ENCODE data around the gene SRGAP3.

Gene SRGAP3

DNA sequence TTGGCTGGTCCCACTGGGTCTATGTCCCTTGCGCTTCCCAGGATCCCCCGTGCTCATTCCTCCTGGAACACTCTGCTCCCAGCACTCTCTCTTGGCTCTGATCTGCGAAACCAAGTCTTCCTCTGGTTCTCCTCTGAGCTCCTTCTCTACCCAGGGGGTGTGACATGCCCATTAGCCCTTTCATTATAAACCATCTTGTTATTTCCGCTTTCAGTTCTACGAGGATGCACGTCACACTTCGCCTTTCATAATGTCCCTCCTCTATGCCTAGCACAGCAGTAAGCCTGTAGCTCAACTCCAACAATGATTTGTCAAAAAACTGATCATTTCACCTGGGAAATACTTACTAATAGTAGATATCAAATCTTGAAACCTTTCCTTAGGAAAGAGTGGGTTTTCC is 234.2 kb downstream of the SRGAP3 start:
- no peak overlapping the region for H3K4me3 ChIP-seq
- DNase-seq (ENCODE audit: low spot score in 2 of 2) = no peak
- H3K27me3 ChIP-seq (ENCODE audit: low read depth) = no peaks in the 10 kb centered on the region
- H3K36me3 ChIP-seq (replicated peaks) = no peaks in the 10 kb centered on the region
- H3K4me1 ChIP-seq = no peaks in the 10 kb centered on the region
- in situ Hi-C loops (cut with MboI; ENCODE audit: low sequenced_read_pairs) = no loop called here
- H3K9me3 ChIP-seq = no peaks in the 10 kb centered on the region

DNA sequence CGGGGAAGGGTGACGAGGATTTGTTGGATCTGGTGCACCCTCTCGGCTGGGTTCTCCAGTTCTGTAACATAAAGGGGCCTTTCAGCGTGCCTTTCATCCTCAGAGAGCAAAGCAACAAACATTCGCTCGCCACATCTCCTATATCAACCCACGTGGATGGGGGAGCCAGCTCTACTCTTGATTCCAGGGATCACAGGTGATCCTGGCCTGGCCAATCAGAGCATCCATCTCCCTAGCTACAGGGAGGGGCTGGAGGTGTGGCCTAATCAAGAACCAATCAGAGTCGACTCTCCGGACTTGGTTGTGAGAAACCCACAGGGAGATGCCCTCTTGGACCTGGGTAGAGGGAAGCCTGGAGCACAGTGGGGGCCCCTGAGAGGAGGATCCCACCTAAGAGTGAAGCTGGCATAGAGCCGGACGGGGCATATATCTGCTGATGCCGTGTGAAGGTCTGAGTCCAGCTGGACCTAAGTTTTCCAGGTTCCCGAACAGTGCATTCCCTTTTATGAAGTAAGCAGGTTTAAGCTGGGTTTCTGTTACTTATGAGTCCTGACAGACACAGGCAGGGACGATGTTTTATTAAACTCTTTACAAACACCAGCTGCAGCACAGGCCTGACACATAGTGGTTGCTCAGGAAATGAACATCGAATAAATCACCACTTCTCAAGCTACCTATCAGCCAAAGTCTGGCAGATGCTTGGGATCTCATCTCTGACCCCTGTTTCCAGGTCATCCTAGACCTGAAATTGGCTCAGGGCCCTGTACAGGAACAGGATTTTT is 235.5 kb downstream of the SRGAP3 start:
- DNase-seq (ENCODE audit: low spot score in 2 of 2) = no peak
- H3K4me3 ChIP-seq = no peak overlapping the region

DNA sequence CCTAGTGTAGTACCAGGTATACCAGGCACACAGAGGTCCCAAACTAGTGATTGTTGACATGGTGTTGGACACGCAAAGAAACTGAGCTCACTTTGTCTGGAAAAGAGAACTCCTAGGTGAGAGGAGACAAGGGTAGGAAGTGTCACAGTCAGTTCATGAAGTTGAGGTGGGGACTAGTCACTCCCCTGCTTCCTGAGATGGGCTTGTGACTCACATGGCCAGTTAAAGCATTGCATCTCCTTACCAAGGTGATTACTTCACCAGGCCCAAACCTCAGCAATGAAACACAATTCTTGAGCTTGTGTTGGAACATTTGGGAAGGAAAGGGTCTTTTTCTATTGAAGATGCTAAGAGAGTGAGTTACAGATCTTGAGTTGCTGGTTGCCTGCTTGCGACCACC is 236.9 kb downstream of the SRGAP3 start:
- no peak for DNase-seq (ENCODE audit: low spot score in 2 of 2)
- Histone ChIP-seq H3K4me1 (no peaks in the 10 kb centered on the region), H3K4me3 (no peak overlapping the region), H3K27me3 (ENCODE audit: low read depth) (no peaks in the 10 kb centered on the region), H3K9me3 (no peaks in the 10 kb centered on the region), H3K36me3 (replicated peaks) (no peaks in the 10 kb centered on the region)
- in situ Hi-C loops (cut with MboI; ENCODE audit: low sequenced_read_pairs) = no loop called here

More for the DNA sequence above, 235.5 kb downstream of the SRGAP3 start:
- in situ Hi-C loops (cut with MboI; ENCODE audit: low sequenced_read_pairs) = no loop called here
- no peaks in the 10 kb centered on the region for H3K36me3 ChIP-seq (replicated peaks)
- no peaks in the 10 kb centered on the region for H3K27me3 ChIP-seq (ENCODE audit: low read depth)
- H3K4me1 ChIP-seq = no peaks in the 10 kb centered on the region
- no peaks in the 10 kb centered on the region for H3K9me3 ChIP-seq

DNA sequence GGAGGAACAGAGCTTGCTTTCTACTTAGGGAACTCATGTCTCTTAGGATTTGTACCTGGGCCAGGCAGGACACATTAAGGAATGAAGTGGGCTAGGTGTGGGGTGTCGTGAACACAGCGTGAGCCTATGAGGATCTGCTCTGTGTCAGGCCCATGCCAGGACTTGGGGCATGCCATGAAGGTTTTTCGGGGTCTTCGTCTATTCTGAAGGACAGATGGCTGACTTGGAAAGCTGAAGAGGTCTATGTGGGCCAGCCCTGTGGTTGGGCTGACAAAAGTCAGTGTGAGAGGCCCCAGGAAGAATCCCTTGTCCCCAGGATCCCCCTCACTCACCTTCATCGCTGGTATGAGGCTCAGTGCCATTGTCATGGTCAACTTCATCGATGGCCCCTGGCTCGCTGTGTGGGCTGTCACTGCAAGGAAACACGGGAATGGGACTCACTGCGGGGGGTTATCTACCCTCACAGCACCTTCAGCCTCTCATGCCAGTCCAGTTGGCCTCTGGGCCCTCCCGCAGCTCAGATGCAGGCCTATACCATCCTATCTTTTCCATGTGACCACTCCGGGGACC is 239.4 kb downstream of the SRGAP3 start:
- Histone ChIP-seq H3K27me3 (ENCODE audit: low read depth) (no peaks in the 10 kb centered on the region), H3K9me3 (no peaks in the 10 kb centered on the region), H3K4me1 (no peaks in the 10 kb centered on the region), H3K4me3 (no peak overlapping the region), H3K36me3 (replicated peaks) (no peaks in the 10 kb centered on the region)
- in situ Hi-C loops (cut with MboI; ENCODE audit: low sequenced_read_pairs) = no loop called here
- no peak for DNase-seq (ENCODE audit: low spot score in 2 of 2)

DNA sequence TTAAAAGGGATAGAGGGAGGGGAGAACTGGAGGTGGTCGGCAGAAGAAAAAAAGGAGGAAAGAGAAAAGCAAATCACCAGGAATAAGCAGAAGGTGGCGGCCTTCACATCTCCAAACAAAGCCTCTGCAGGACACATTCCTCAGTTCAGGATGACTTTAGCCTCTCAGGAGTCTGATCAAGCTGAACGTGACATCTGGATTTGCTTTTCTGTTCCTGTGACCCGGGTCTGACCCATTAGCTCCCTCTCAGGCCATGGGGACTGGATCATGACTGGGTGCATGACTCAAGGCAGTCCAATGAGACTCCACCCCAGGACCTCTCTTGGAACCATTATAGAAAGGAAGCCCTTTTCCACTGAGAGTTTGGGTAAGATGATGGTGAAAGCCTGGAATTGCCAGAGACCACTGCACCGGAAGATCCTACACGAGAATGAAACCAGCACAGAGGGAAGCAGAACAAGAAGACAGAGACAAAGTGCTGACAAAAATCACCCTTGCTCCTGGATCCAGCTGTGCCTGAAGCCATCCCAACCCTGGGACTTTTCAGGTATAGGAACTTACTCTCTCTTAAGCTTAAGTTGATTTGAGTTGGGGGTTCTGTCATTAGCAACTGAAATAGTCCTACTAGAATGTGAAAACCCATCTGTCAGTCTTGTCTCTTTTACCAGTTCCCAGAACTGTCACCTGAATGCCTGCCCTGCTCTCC is 240.7 kb downstream of the SRGAP3 start:
- Histone ChIP-seq H3K36me3 (replicated peaks) (no peaks in the 10 kb centered on the region), H3K4me1 (no peaks in the 10 kb centered on the region), H3K4me3 (no peak overlapping the region), H3K9me3 (no peaks in the 10 kb centered on the region), H3K27me3 (ENCODE audit: low read depth) (peaks cover 4% of the 10 kb centered on the region; the same call in 1 of the 2 replicates)
- in situ Hi-C loops (cut with MboI; ENCODE audit: low sequenced_read_pairs) = no loop called here
- DNase-seq (ENCODE audit: low spot score in 2 of 2) = no peak

DNA sequence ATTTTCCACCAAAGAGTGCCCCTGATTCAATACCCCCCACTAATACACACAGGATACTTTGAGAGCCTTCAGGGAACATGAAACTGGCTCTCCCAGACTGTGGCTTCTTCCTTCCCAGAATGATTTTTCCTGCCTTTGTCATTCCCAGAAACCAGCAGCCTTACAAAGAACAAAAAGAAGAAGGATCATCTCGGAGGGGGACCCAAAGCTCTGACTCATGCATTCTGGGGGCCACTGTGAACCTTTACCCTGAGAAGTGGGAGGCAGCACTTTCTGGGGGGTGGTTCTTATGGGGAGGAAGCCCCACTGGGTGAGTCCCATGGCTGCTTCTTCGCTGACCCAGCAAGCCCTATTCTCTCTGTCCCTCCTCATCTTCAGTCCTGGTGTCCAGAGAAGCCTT is 241.5 kb downstream of the SRGAP3 start:
- no peak for DNase-seq (ENCODE audit: low spot score in 2 of 2)
- no peaks in the 10 kb centered on the region for H3K36me3 ChIP-seq (replicated peaks)
- H3K27me3 ChIP-seq (ENCODE audit: low read depth) = peaks cover 4% of the 10 kb centered on the region; the same call in 1 of the 2 replicates
- no peak overlapping the region for H3K4me3 ChIP-seq
- H3K9me3 ChIP-seq = no peaks in the 10 kb centered on the region
- in situ Hi-C loops (cut with MboI; ENCODE audit: low sequenced_read_pairs) = no loop called here
- H3K4me1 ChIP-seq = no peaks in the 10 kb centered on the region

DNA sequence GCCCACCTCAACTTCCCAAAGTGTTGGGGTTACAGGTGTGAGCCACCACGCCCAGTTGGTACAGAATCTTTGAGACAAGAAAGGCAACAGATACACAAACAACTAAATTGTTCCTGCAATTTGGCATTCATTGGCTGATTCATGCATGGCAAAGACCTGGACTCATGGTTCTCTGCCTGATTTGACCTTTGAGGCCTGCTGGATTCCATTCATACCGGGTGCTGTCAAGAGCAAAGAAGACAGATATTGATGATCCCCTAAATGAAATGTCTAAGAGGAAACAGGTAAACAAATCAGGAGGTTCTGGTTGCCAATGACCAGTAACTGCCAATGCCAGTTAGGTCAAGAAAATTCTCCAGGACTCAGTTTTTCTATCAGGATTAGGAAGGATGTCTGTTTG is 242.2 kb downstream of the SRGAP3 start:
- peaks cover 4% of the 10 kb centered on the region; the same call in 1 of the 2 replicates for H3K27me3 ChIP-seq (ENCODE audit: low read depth)
- DNase-seq (ENCODE audit: low spot score in 2 of 2) = no peak
- in situ Hi-C loops (cut with MboI; ENCODE audit: low sequenced_read_pairs) = no loop called here
- no peaks in the 10 kb centered on the region for H3K4me1 ChIP-seq
- no peak overlapping the region for H3K4me3 ChIP-seq
- H3K36me3 ChIP-seq (replicated peaks) = no peaks in the 10 kb centered on the region
- H3K9me3 ChIP-seq = no peaks in the 10 kb centered on the region

DNA sequence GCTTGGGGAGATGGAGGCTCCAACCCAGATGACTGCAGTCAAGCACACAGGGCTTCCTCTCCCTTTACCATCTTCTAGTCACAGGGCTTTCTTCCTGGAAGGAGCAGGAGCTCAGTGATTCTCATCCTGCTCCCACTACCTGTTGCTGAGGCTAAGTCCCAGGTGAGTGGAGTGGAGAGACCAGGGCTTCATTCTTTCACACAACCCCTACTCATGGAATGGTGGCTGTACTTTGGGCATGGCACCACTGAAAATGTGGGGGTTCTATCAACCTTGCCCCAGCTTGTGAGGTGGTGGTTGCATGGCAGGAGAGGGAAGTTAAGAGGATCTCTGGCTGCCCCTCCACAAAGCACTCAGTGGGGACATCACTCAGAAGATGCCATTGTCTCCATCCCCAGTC is 249.4 kb downstream of the SRGAP3 start:
- Histone ChIP-seq H3K9me3 (no peaks in the 10 kb centered on the region), H3K4me1 (no peaks in the 10 kb centered on the region), H3K36me3 (replicated peaks) (no peaks in the 10 kb centered on the region), H3K4me3 (no peak overlapping the region), H3K27me3 (ENCODE audit: low read depth) (peaks cover 4% of the 10 kb centered on the region; the same call in 1 of the 2 replicates)
- DNase-seq (ENCODE audit: low spot score in 2 of 2) = no peak
- in situ Hi-C loops (cut with MboI; ENCODE audit: low sequenced_read_pairs) = no loop called here

DNA sequence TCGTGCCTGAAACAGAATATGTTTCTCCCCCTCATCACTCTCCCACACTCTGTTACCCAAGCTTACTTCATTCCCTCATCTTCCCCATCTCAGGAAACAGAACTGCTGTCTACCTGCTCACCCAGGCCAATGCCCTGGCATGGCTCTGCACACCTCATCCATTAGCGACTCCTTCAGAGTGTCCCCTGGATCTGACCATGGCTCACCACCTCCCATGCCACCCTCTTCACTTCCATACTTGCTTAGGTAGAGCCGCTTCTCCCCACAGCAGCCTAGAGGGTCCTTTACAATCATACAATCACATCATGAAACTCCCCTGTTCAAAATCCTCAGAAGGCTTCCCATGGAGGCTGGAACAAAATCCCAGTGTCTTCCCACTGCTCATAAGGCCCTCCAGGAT is 252.3 kb downstream of the SRGAP3 start:
- H3K27me3 ChIP-seq (ENCODE audit: low read depth) = no peaks in the 10 kb centered on the region
- DNase-seq (ENCODE audit: low spot score in 2 of 2) = no peak
- no peak overlapping the region for H3K4me3 ChIP-seq
- no peaks in the 10 kb centered on the region for H3K36me3 ChIP-seq (replicated peaks)
- H3K4me1 ChIP-seq = no peaks in the 10 kb centered on the region
- in situ Hi-C loops (cut with MboI; ENCODE audit: low sequenced_read_pairs) = no loop called here
- H3K9me3 ChIP-seq = no peaks in the 10 kb centered on the region

DNA sequence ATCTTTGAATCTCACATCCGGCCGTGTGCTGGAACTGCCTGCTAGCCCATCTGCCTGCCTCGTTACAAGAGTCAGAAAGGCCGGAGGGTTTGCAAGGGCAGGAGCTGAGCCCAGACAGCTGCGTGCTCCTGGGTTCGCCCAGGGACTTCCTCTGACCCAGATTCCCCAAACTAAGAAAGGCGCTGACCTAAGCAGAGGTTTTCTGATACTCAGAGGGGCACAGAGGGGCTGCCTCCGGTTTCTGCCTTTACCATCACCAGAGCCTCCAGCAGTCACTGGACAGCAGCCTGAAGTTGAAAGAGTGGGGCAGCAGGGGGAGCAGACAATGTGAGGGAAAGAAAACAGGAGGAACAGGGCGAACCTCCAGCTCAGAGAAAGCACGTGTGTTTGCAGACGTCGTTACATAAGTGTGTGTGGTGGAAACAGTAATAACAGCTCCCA is 252.7 kb downstream of the SRGAP3 start:
- no peak for DNase-seq (ENCODE audit: low spot score in 2 of 2)
- Histone ChIP-seq H3K4me3 (no peak overlapping the region), H3K4me1 (no peaks in the 10 kb centered on the region), H3K36me3 (replicated peaks) (no peaks in the 10 kb centered on the region), H3K9me3 (no peaks in the 10 kb centered on the region), H3K27me3 (ENCODE audit: low read depth) (no peaks in the 10 kb centered on the region)
- in situ Hi-C loops (cut with MboI; ENCODE audit: low sequenced_read_pairs) = no loop called here

DNA sequence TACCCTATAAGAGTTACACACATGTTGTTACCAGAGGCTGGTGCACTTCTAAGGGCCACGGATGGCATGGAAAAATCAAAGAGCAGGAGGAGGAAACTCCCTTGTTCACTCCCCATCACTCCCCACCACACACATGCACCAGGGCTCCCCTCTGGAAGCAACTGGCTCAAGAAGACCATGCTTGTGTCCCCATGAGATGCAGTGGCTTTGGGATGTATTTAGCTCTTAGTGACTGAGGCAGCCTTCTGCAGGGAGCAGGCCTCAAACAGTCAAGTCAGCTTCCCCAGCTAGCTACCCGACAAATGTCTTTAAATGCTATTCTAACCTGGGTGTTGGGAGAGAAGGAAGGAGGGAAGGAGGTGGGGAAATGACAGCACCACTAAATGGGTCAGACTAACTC is 253.2 kb downstream of the SRGAP3 start:
- H3K36me3 ChIP-seq (replicated peaks) = no peaks in the 10 kb centered on the region
- no peak for DNase-seq (ENCODE audit: low spot score in 2 of 2)
- in situ Hi-C loops (cut with MboI; ENCODE audit: low sequenced_read_pairs) = no loop called here
- H3K9me3 ChIP-seq = no peaks in the 10 kb centered on the region
- no peak overlapping the region for H3K4me3 ChIP-seq
- no peaks in the 10 kb centered on the region for H3K27me3 ChIP-seq (ENCODE audit: low read depth)
- no peaks in the 10 kb centered on the region for H3K4me1 ChIP-seq

DNA sequence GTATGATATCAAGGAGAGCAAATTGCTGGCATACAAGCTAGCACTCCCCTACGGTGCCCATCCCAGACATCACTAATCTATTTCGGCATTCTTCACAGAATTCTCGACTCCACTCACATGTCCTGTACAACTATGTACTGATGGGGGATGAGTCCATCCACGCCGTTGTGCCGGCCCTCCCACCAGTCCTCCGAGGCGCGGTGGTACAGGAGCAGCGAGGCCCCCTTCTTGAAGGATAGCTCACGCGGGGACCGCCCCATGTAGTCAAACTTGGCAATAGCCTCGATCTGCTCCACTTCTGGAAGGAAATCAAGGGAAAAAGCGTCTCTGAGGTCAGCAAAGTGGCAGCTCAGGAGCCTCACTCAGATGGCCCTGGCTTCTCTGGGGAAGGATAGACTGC is 255.2 kb downstream of the SRGAP3 start:
- no peak overlapping the region for H3K4me3 ChIP-seq
- no peaks in the 10 kb centered on the region for H3K36me3 ChIP-seq (replicated peaks)
- H3K27me3 ChIP-seq (ENCODE audit: low read depth) = no peaks in the 10 kb centered on the region
- no peaks in the 10 kb centered on the region for H3K4me1 ChIP-seq
- in situ Hi-C loops (cut with MboI; ENCODE audit: low sequenced_read_pairs) = no loop called here
- no peak for DNase-seq (ENCODE audit: low spot score in 2 of 2)
- H3K9me3 ChIP-seq = no peaks in the 10 kb centered on the region

DNA sequence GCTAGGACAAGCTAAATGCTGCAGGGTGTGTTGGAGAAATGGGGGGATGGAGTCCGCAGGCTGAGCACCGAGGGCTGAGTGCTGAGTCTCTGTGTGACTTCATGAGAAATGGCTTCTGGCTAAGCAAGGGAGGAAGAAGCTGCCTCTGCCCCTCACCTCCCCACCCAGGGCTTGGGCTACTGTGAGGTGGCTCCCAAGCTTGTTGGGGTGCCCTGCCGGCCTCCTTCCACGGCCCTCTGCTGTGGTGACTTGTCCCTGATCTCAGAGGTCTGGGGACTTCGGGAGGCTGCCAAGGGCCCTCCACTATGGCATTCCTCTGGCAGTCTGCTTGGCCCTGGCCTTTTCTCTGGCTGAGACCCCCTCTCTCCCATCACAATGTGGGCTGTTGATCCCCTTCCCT is 256.1 kb downstream of the SRGAP3 start:
- in situ Hi-C loops (cut with MboI; ENCODE audit: low sequenced_read_pairs) = no loop called here
- Histone ChIP-seq H3K4me1 (no peaks in the 10 kb centered on the region), H3K27me3 (ENCODE audit: low read depth) (no peaks in the 10 kb centered on the region), H3K9me3 (no peaks in the 10 kb centered on the region), H3K4me3 (no peak overlapping the region), H3K36me3 (replicated peaks) (no peaks in the 10 kb centered on the region)
- DNase-seq (ENCODE audit: low spot score in 2 of 2) = no peak

DNA sequence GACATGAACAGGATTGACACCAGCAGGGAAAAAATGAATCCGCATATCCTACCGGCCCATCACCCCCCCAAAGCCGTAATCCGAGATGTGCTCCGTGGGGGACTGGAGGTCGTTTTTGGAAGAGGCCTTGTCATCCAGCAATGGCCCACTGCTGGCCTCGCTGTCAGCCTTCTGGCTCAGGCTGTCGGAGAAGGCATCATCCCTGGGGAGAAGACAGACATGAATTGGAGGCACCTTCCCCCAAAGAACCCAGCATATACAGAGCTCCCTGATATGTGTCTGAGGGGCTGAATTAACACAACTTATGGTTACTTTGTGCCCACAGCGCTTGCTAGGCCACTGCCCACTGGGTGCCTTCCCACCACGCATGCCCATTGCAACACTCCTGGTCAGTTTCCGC is 256.6 kb downstream of the SRGAP3 start:
- no peaks in the 10 kb centered on the region for H3K9me3 ChIP-seq
- no peak for DNase-seq (ENCODE audit: low spot score in 2 of 2)
- no peaks in the 10 kb centered on the region for H3K27me3 ChIP-seq (ENCODE audit: low read depth)
- H3K36me3 ChIP-seq (replicated peaks) = no peaks in the 10 kb centered on the region
- in situ Hi-C loops (cut with MboI; ENCODE audit: low sequenced_read_pairs) = no loop called here
- H3K4me3 ChIP-seq = no peak overlapping the region
- H3K4me1 ChIP-seq = no peaks in the 10 kb centered on the region
